ENCODE results near the gene PARP6. TPM values are rescaled to one million over a fixed set of nuclear protein-coding genes. Genes with fewer than 3 reads are reported as not detected.

PARP6 gene
- polyA plus RNA-seq, 1 donor from 2014 or later, result 218 TPM

DNA sequence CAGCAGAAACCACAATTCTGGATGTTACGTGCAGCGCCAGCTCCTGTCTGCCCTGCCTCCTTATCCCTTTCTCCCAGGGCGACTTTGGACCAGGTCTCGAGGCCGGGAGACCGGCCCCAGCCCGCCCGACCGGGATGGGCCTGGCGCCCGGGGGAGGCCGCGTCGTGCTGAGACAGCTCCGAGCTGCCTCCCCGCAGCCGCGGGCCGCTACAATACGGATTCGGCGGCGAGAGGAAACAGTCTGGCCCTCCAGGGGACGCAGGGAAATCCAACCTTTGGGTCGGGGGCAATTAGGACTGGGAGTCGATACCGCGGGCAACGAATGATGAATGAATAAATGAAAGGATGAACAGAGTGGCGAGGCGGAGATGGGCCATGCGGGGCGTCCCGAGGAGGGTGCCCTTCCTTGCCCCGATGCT, 75.3 kb downstream of the PARP6 start:
- Histone ChIP-seq H3K9me3 (ENCODE audit: low read length) (no peaks in the 10 kb centered on the region), H4K20me1 (ENCODE audit: insufficient read depth) (no peaks in the 10 kb centered on the region), H3K9me2 (ENCODE audit: insufficient read depth, low read length) (no peaks in the 10 kb centered on the region), H3K9ac (ENCODE audit: low read length) (no peak overlapping the region), H3K4me2 (ENCODE audit: low read length) (no peak overlapping the region), H3K4me3 (ENCODE audit: low read length) (peak overlapping the region; percentile 37), H2AFZ (ENCODE audit: low read depth, low read length) (no peak overlapping the region), H3K79me2 (replicated peaks; ENCODE audit: insufficient read depth, low read length) (no peaks in the 10 kb centered on the region), H3F3A (ENCODE audit: insufficient read depth, low read length, poor library complexity, severe bottlenecking) (no peaks in the 10 kb centered on the region), H3K36me3 (ENCODE audit: insufficient read depth, low read length) (peaks cover 6% of the 10 kb centered on the region), H3K27me3 (ENCODE audit: insufficient read depth, low read depth, low read length) (peaks cover 30% of the 10 kb centered on the region), H3K27ac (ENCODE audit: low read length) (no peak overlapping the region)
- TF ChIP-seq MXI1 (conservative IDR thresholded peaks at IDR 0.05; ENCODE audit: poor library complexity, severe bottlenecking) (no peak), EZH2 (IDR thresholded peaks at IDR 0.05; ENCODE audit: borderline replicate concordance, insufficient read depth, low read length, poor library complexity, severe bottlenecking) (peak; percentile 49)
- TF ChIP-seq, protein P1, sequence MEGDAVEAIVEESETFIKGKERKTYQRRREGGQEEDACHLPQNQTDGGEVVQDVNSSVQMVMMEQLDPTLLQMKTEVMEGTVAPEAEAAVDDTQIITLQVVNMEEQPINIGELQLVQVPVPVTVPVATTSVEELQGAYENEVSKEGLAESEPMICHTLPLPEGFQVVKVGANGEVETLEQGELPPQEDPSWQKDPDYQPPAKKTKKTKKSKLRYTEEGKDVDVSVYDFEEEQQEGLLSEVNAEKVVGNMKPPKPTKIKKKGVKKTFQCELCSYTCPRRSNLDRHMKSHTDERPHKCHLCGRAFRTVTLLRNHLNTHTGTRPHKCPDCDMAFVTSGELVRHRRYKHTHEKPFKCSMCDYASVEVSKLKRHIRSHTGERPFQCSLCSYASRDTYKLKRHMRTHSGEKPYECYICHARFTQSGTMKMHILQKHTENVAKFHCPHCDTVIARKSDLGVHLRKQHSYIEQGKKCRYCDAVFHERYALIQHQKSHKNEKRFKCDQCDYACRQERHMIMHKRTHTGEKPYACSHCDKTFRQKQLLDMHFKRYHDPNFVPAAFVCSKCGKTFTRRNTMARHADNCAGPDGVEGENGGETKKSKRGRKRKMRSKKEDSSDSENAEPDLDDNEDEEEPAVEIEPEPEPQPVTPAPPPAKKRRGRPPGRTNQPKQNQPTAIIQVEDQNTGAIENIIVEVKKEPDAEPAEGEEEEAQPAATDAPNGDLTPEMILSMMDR (IDR thresholded peaks at IDR 0.05; ENCODE audit: poor library complexity, severe bottlenecking), result no peak

- no peak overlapping the region for H2AFZ ChIP-seq (ENCODE audit: low read depth, low read length)
- H3K79me2 ChIP-seq (replicated peaks; ENCODE audit: insufficient read depth, low read length), result no peaks in the 10 kb centered on the region
- H3K36me3 ChIP-seq (ENCODE audit: insufficient read depth, low read length), result peaks cover 3% of the 10 kb centered on the region
- no peak overlapping the region for H3K4me2 ChIP-seq (ENCODE audit: low read length)
- no peaks in the 10 kb centered on the region for H4K20me1 ChIP-seq (ENCODE audit: insufficient read depth)
- peaks cover 30% of the 10 kb centered on the region for H3K27me3 ChIP-seq (ENCODE audit: insufficient read depth, low read depth, low read length)
- no peaks in the 10 kb centered on the region for H3K9me3 ChIP-seq (ENCODE audit: low read length)
- TF ChIP-seq EZH2 (IDR thresholded peaks at IDR 0.05; ENCODE audit: borderline replicate concordance, insufficient read depth, low read length, poor library complexity, severe bottlenecking), result no peak
- TF ChIP-seq TAF1 (IDR thresholded peaks at IDR 0.05; ENCODE audit: low read depth), result no peak
- no peak for TF ChIP-seq POLR2AphosphoS5 (IDR thresholded peaks at IDR 0.05)
- no peak for TF ChIP-seq SMC3 (conservative IDR thresholded peaks at IDR 0.05; ENCODE audit: poor library complexity)
- TF ChIP-seq, protein P1 (IDR thresholded peaks at IDR 0.05; ENCODE audit: poor library complexity, severe bottlenecking), result no peak
- TF ChIP-seq EP300 (conservative IDR thresholded peaks at IDR 0.05; ENCODE audit: poor library complexity, severe bottlenecking), result no peak
- no peak for TF ChIP-seq MXI1 (conservative IDR thresholded peaks at IDR 0.05; ENCODE audit: poor library complexity, severe bottlenecking)
- TF ChIP-seq RAD21 (conservative IDR thresholded peaks at IDR 0.05), result no peak
- no peak for TF ChIP-seq REST (IDR thresholded peaks at IDR 0.05; ENCODE audit: borderline replicate concordance)
- H3K9ac ChIP-seq (ENCODE audit: low read length), result no peak overlapping the region
- no peaks in the 10 kb centered on the region for H3F3A ChIP-seq (ENCODE audit: insufficient read depth, low read length, poor library complexity, severe bottlenecking)
- no peak overlapping the region for H3K4me3 ChIP-seq (ENCODE audit: low read length)
- H3K27ac ChIP-seq (ENCODE audit: low read length), result no peak overlapping the region
- no peaks in the 10 kb centered on the region for H3K9me2 ChIP-seq (ENCODE audit: insufficient read depth, low read length)
Observed at GRCh38 chr15:72196409-72197040, 75.8 kb downstream of the PARP6 start.

Measured in neural cell (in vitro differentiated cells).